ENCODE data around the gene CSRNP3.

DNA sequence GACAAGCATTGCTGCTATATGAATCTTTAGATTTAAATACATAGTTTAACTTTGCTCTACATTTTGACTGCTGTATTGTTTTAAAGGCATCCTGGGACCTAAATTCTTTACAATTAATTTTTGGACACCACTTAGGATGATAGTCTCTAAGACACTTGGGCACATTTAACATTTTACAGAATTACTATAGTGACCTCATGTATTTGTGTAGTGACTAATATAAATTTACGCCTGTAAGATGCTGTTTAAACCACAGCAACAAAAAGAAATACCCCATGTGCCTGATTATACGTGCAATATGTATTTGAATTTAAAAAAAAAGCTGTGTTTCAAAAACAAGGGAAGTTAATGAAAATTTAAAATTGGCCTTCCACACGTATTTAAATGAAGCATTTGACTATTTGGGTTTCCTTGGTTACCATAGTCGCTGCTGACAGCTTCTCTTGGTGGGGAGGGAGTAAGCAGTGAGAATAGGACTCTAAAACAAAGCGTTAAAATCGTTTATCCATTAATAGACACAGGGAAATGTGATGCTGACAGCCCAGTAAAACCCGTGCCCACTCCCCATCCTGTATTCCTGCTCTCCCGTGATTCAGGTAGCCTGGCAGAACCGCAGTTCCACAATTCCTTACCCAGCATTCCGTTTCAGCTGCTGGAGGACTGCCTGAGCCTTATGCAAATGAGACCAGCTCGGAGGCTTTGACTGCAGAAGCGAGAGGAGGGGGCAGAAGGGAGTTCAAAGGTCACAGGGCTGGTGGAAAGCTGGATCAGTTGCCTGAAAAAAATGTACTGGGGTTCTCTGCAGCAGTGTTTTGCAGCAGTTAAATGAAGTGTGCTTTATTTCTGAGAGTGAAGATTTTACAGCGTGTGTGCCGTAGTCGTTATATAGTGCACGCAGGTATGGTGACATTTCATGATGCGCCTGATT, 104.3 kb downstream of the CSRNP3 start:
- TF ChIP-seq, protein P1, sequence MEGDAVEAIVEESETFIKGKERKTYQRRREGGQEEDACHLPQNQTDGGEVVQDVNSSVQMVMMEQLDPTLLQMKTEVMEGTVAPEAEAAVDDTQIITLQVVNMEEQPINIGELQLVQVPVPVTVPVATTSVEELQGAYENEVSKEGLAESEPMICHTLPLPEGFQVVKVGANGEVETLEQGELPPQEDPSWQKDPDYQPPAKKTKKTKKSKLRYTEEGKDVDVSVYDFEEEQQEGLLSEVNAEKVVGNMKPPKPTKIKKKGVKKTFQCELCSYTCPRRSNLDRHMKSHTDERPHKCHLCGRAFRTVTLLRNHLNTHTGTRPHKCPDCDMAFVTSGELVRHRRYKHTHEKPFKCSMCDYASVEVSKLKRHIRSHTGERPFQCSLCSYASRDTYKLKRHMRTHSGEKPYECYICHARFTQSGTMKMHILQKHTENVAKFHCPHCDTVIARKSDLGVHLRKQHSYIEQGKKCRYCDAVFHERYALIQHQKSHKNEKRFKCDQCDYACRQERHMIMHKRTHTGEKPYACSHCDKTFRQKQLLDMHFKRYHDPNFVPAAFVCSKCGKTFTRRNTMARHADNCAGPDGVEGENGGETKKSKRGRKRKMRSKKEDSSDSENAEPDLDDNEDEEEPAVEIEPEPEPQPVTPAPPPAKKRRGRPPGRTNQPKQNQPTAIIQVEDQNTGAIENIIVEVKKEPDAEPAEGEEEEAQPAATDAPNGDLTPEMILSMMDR (conservative IDR thresholded peaks at IDR 0.05): no peak
- no peak for TF ChIP-seq EZH2 (IDR thresholded peaks at IDR 0.05; ENCODE audit: low read depth)
